ENCODE measurements around the gene YIPF2. TPM values are rescaled to one million over a fixed set of nuclear protein-coding genes. Genes with fewer than 3 reads are reported as not detected.

Gene YIPF2
- total RNA-seq, 6 donors from 2014 or later, result 18.9 to 56.6 (median 49.5) TPM

DNA sequence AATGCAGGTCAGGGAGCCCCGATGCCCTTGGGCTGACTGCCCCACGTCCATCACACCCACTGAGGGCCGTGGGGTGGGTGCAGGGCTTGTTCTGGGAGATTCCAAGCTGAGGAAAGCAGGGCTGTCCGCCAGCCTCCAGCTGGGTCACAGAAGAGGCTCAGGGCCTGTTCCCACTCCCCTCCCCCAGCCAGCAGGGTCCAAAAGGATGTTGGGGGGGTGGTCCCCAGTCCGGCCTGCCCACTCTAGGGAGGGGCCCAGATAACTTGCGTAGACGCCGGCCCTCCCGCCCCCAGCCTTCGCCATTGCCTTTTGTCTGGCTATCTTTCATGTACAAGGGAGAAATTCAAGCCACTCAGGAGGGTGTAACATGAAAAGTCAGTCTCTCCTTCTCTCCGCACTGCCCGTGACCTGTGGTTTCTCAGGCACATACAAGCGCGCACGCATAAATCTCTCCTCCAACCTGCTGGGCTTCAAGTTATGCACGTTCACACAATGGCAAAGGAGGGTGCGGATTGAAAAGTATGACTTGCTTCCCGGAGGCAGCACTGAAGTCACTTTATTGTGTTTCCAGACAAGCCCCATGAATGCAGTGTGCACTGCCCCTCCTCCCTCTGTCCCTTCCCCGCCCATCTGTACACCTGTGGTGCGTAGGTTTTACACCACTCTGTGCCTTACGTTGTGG is 36.9 kb downstream of the YIPF2 start:
- DNase-seq, result peak in 1 of 2 donors; percentile 75
- TF ChIP-seq, protein P1, sequence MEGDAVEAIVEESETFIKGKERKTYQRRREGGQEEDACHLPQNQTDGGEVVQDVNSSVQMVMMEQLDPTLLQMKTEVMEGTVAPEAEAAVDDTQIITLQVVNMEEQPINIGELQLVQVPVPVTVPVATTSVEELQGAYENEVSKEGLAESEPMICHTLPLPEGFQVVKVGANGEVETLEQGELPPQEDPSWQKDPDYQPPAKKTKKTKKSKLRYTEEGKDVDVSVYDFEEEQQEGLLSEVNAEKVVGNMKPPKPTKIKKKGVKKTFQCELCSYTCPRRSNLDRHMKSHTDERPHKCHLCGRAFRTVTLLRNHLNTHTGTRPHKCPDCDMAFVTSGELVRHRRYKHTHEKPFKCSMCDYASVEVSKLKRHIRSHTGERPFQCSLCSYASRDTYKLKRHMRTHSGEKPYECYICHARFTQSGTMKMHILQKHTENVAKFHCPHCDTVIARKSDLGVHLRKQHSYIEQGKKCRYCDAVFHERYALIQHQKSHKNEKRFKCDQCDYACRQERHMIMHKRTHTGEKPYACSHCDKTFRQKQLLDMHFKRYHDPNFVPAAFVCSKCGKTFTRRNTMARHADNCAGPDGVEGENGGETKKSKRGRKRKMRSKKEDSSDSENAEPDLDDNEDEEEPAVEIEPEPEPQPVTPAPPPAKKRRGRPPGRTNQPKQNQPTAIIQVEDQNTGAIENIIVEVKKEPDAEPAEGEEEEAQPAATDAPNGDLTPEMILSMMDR (IDR thresholded peaks at IDR 0.05), result no peak
- TF ChIP-seq POLR2AphosphoS5 (IDR thresholded peaks at IDR 0.05), result no peak
- no peak for TF ChIP-seq EP300 (IDR thresholded peaks at IDR 0.05)
- TF ChIP-seq POLR2A (IDR thresholded peaks at IDR 0.05), result no peak
- Histone ChIP-seq H3K4me1 (peaks cover 3 to 14% (median 11%) of the 10 kb centered on the region in 4 donors), H3K27me3 (no peaks in the 10 kb centered on the region), H3K36me3 (no peaks in the 10 kb centered on the region), H3K4me3 (no peak overlapping the region), H3K9me3 (no peaks in the 10 kb centered on the region), H3K27ac (peak overlapping the region in 1 of 4 donors; percentile 40)
- peak in 1 of 2 donors; percentile 27 for ATAC-seq (ENCODE audit: low FRiP score in 2 of 2)
- WGBS, 2 donors, result 76 to 78% methylated on average over 17 to 21 of the region's 21 CpGs

DNA sequence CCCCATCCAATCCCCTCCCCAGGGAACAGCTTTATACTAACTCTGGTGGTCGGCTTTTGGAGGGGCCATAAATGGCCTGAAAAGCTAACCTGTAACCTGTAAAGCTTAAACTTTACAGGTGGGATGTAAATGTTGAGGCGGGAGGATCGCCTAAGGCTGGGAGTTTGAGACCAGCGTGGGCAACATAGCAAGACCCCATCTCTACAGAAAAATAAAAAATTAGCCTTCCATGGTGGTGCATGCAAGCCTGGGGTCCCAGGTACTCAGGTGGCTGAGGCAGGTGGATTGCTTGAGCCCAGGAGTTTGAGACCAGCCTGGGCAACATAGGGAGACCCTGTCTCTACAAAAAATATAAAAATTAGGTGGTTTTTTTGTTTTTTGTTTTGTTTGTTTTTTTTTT is 38.6 kb downstream of the YIPF2 start:
- no peaks in the 10 kb centered on the region for H3K9me3 ChIP-seq
- ATAC-seq (ENCODE audit: low FRiP score in 2 of 2), result no peak
- DNase-seq, result no peak
- peaks cover 0 to 12% (median 9%) of the 10 kb centered on the region in 4 donors for H3K4me1 ChIP-seq
- no peaks in the 10 kb centered on the region for H3K36me3 ChIP-seq
- H3K27ac ChIP-seq, result no peak overlapping the region
- H3K27me3 ChIP-seq, result no peaks in the 10 kb centered on the region
- 92 to 100% methylated on average over 4 of the region's 4 CpGs for WGBS, 2 donors
- H3K4me3 ChIP-seq, result no peak overlapping the region
- TF ChIP-seq, protein P1 (IDR thresholded peaks at IDR 0.05), result no peak
- no peak for TF ChIP-seq POLR2A (IDR thresholded peaks at IDR 0.05)

DNA sequence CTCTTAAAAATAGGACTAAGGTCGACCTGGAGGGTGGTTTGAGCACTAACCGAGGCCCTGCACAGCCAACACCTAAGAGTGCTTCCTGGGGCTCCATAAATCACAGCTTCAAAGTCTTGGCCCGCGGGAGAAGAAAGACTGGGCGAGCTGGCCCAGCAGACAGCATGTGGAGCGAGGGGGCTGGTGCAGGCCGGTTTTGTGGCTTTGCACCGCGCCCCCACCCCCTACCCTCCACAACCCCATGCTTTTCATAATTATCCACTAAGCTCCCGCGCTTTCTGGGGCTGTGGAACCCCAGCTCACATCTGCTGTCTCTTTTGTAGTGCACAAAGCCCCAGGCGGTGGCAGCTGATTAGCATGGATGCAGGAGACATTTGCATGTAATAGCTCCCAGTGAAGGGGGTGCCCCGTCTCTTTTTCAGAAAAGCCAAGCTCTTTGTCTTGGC is 40.0 kb downstream of the YIPF2 start:
- H3K27ac ChIP-seq, result no peak overlapping the region

DNA sequence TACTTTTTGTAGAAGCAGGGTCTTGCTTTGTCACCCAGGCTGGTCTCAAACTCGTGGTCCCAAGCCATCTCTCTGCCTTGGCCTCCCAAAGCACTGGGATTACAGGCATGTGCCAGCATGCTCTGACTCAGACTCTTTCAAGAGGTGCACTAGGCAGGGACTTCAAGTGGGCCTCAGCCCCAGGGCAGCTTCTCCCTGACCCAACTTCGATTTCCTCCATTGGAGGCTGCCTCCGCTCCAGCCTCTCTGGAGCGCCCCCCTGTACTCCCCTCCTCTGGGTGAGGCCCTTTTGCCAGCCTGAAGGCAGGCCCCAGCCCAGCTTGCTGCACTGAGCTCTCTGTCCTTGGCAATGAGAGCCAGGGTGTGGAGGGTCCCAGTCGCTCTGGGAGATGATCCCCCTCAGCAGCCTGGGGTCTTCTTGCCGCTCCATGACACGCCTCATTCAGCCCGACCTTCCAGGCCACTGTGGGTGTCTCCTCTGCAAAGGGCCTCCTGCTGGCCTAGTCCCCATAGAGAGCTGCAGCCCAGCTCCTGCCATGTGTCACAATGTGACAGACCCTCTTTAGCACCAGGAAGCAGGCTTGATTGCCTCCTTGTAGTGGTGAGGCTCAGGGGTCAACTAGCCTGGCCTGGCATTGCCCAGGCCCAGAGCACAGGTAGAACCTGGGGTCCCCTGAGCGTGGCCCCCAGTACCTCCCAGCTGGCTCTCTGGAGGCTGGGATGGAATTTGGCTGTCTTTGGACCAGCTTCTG is 40.6 kb downstream of the YIPF2 start:
- H3K4me1 ChIP-seq, result peaks cover 0 to 12% (median 9%) of the 10 kb centered on the region in 4 donors
- ATAC-seq (ENCODE audit: low FRiP score in 2 of 2) (no peak), DNase-seq (peak in 1 of 2 donors; percentile 32)
- no peak overlapping the region for H3K4me3 ChIP-seq
- no peak overlapping the region for H3K27ac ChIP-seq
- 87% methylated on average over 9 of the region's 9 CpGs for WGBS, 2 donors
- TF ChIP-seq POLR2A (IDR thresholded peaks at IDR 0.05), result no peak
- no peak for TF ChIP-seq POLR2AphosphoS5 (IDR thresholded peaks at IDR 0.05)
- TF ChIP-seq EP300 (IDR thresholded peaks at IDR 0.05), result no peak
- TF ChIP-seq, protein P1 (IDR thresholded peaks at IDR 0.05), result no peak
- H3K27me3 ChIP-seq, result no peaks in the 10 kb centered on the region
- H3K9me3 ChIP-seq, result no peaks in the 10 kb centered on the region
- H3K36me3 ChIP-seq, result no peaks in the 10 kb centered on the region

More for the DNA sequence above, 40.0 kb downstream of the YIPF2 start:
- no peak overlapping the region for H3K4me3 ChIP-seq
- DNase-seq (no peak), ATAC-seq (ENCODE audit: low FRiP score in 2 of 2) (no peak)
- H3K36me3 ChIP-seq, result no peaks in the 10 kb centered on the region
- WGBS, 2 donors, result 73 to 75% methylated on average over 12 to 13 of the region's 13 CpGs
- TF ChIP-seq, protein P1 (IDR thresholded peaks at IDR 0.05), result no peak
- TF ChIP-seq POLR2AphosphoS5 (IDR thresholded peaks at IDR 0.05) (no peak), EP300 (IDR thresholded peaks at IDR 0.05) (no peak), POLR2A (IDR thresholded peaks at IDR 0.05) (no peak)
- H3K4me1 ChIP-seq, result peaks cover 0 to 12% (median 9%) of the 10 kb centered on the region in 4 donors
- no peaks in the 10 kb centered on the region for H3K27me3 ChIP-seq
- no peaks in the 10 kb centered on the region for H3K9me3 ChIP-seq

Data from upper lobe of left lung (tissue), 6 donors.